SK-N-SH (cell line): ENCODE results near the gene LMAN2. TPM values are rescaled to one million over a fixed set of nuclear protein-coding genes. Genes with fewer than 3 reads are reported as not detected.

Source experiments
- CTCF ChIA-PET: fragments of 300-600, 350-600 bp; formaldehyde crosslinking; extraction: SDS; loops from one replicate; lab custom pipeline; 2021; lab: Yijun Ruan, JAX
- POLR2A ChIA-PET: fragments of 350-600 bp; sonication (Branson Sonifier 250); formaldehyde crosslinking; extraction: SDS; loops from one replicate; lab custom pipeline; 2020; ENCODE audit warnings: antibody characterized with exemption, inconsistent platforms; lab: Yijun Ruan, JAX
- DNase-seq: peaks from one replicate; pipeline ENCODE4 v3.0.0; 2012
- H2AFZ ChIP-seq: fragments of 200-600 bp; sonication (generic); 2 replicates; pipeline ENCODE4 v1.8.1; 2016; ENCODE audit warnings: antibody characterized with exemption, mild to moderate bottlenecking, low read depth
- H3F3A ChIP-seq: fragments of 200-600 bp; sonication (generic); replicated peaks from 2 replicates; pipeline ENCODE3; 2016; ENCODE audit warnings: antibody characterized with exemption, mild to moderate bottlenecking; ENCODE audit not compliant: insufficient read depth
- H3K27ac ChIP-seq, 2 experiments: fragments of 200-500 bp in 1 of 2; fragments of 200-600 bp in 1 of 2; sonication (Bioruptor generic) in 1 of 2; sonication (generic), shearing (Covaris generic) in 1 of 2; 2 replicates each; pipeline versions ENCODE4 v1.5.1 to v1.6.1; 2014 to 2016; ENCODE audit warnings: low read depth in 2 of 2, inconsistent platforms in 1 of 2, low read length in 1 of 2, mild to moderate bottlenecking in 1 of 2, mixed read lengths in 1 of 2
- H3K27me3 ChIP-seq: fragments of 200-600 bp; sonication (generic), shearing (Covaris generic); 2 replicates; pipeline ENCODE4 v1.6.1; 2016; ENCODE audit warnings: mixed run types; ENCODE audit not compliant: insufficient read depth
- H3K36me3 ChIP-seq, 2 experiments: fragments of 200-500 bp in 1 of 2; fragments of 200-600 bp in 1 of 2; sonication (Bioruptor generic) in 1 of 2; sonication (generic) in 1 of 2; replicated peaks in 1 of 2; 2 replicates each; pipeline versions ENCODE3 to v1.5.1; 2014 to 2016; ENCODE audit warnings: low read length in 1 of 2, mild to moderate bottlenecking in 1 of 2; ENCODE audit not compliant: insufficient read depth in 2 of 2, control insufficient read depth in 1 of 2
- H3K4me1 ChIP-seq, 2 experiments: fragments of 200-500 bp in 1 of 2; fragments of 200-600 bp in 1 of 2; sonication (Bioruptor generic) in 1 of 2; sonication (generic), shearing (Covaris generic) in 1 of 2; 2 replicates each; pipeline versions ENCODE4 v1.5.1 to v1.6.1; 2014 to 2016; ENCODE audit warnings: low read depth in 1 of 2, low read length in 1 of 2, mixed run types in 1 of 2; ENCODE audit not compliant: insufficient read depth in 2 of 2, control insufficient read depth in 1 of 2
- H3K4me2 ChIP-seq: fragments of 200-600 bp; sonication (generic), shearing (Covaris generic); 2 replicates; pipeline ENCODE4 v1.6.1; 2017; ENCODE audit warnings: mixed run types
- H3K4me3 ChIP-seq, 2 experiments: fragments of 200-500 bp in 1 of 2; fragments of 200-600 bp in 1 of 2; sonication (Bioruptor generic) in 1 of 2; sonication (generic), shearing (Covaris generic) in 1 of 2; 2 replicates each; pipeline versions ENCODE4 v1.5.1 to v1.8.1; 2014 to 2016; ENCODE audit warnings: low read depth in 2 of 2, inconsistent platforms in 1 of 2, low read length in 1 of 2, mild to moderate bottlenecking in 1 of 2, mixed read lengths in 1 of 2, moderate library complexity in 1 of 2
- H3K79me2 ChIP-seq: fragments of 200-600 bp; sonication (generic); 2 replicates; pipeline ENCODE4 v1.8.1; 2017; ENCODE audit warnings: mild to moderate bottlenecking; ENCODE audit not compliant: insufficient read depth
- H3K9ac ChIP-seq: fragments of 200-600 bp; sonication (generic); 2 replicates; pipeline ENCODE4 v1.6.1; 2017; ENCODE audit warnings: mixed run types
- H3K9me2 ChIP-seq: fragments of 200-600 bp; sonication (generic); 2 replicates; pipeline ENCODE4 v1.6.1; 2017; ENCODE audit warnings: mixed run types
- H3K9me3 ChIP-seq: fragments of 200-600 bp; sonication (generic); 2 replicates; pipeline ENCODE4 v1.6.1; 2017; ENCODE audit warnings: mixed run types, mild to moderate bottlenecking, moderate library complexity
- H4K20me1 ChIP-seq: fragments of 200-600 bp; sonication (generic); 2 replicates; pipeline ENCODE4 v1.6.1; 2017; ENCODE audit warnings: mild to moderate bottlenecking, mixed run types; ENCODE audit not compliant: insufficient read depth
- CHD2 ChIP-seq: fragments of 150-350 bp; IDR thresholded peaks from 2 replicates; pipeline ENCODE4 v1.6.1; 2018; ENCODE audit warnings: low read length; ENCODE audit not compliant: partially characterized antibody
- ELF1 ChIP-seq: IDR thresholded peaks from 2 replicates; pipeline ENCODE4 v1.4.0; 2012
- EP300 ChIP-seq, 2 experiments: IDR thresholded peaks; 2 replicates each; pipeline versions ENCODE4 v1.4.0 to v1.6.1; 2012; ENCODE audit warnings: borderline replicate concordance in 1 of 2, low read depth in 1 of 2, low read length in 1 of 2
- FOXJ3 ChIP-seq: sonication (generic); formaldehyde crosslinking; IDR thresholded peaks from 2 replicates; pipeline ENCODE4 v1.5.1; 2020; ENCODE audit warnings: mild to moderate bottlenecking, missing genetic modification reagents
- FOXM1 ChIP-seq: IDR thresholded peaks from 2 replicates; pipeline ENCODE4 v1.4.0; 2012; ENCODE audit warnings: low read depth, mild to moderate bottlenecking
- GABPA ChIP-seq: IDR thresholded peaks from 2 replicates; pipeline ENCODE4 v1.4.0; 2012; ENCODE audit warnings: low read depth, mild to moderate bottlenecking
- GATA2 ChIP-seq: sonication (generic); formaldehyde crosslinking; IDR thresholded peaks from 2 replicates; pipeline ENCODE4 v1.5.0; 2020; ENCODE audit warnings: mild to moderate bottlenecking, missing genetic modification reagents
- IRF3 ChIP-seq: fragments of 150-350 bp; IDR thresholded peaks from 2 replicates; pipeline ENCODE4 v1.6.1; 2016; ENCODE audit warnings: mild to moderate bottlenecking, low read depth, low read length
- JUND ChIP-seq: IDR thresholded peaks from 2 replicates; pipeline ENCODE4 v1.4.0; 2012
- MAX ChIP-seq: IDR thresholded peaks from 2 replicates; pipeline ENCODE4 v1.4.0; 2012; ENCODE audit warnings: low read depth
- MXI1 ChIP-seq: IDR thresholded peaks from 2 replicates; pipeline ENCODE4 v1.6.1; 2012; ENCODE audit warnings: mild to moderate bottlenecking, low read depth, low read length, improper control_type of control experiment
- NFIC ChIP-seq: IDR thresholded peaks from 2 replicates; pipeline ENCODE4 v1.4.0; 2012; ENCODE audit warnings: borderline replicate concordance
- NRF1 ChIP-seq: IDR thresholded peaks from 2 replicates; pipeline ENCODE4 v1.6.1; 2012; ENCODE audit warnings: low read depth, mild to moderate bottlenecking, low read length
- PBX3 ChIP-seq: IDR thresholded peaks from 2 replicates; pipeline ENCODE4; 2012
- RFX5 ChIP-seq: IDR thresholded peaks from 2 replicates; pipeline ENCODE4 v1.6.1; 2012; ENCODE audit warnings: mild to moderate bottlenecking, improper control_type of control experiment, low read length
- RXRA ChIP-seq: IDR thresholded peaks from 2 replicates; pipeline ENCODE4 v1.4.0; 2012; ENCODE audit warnings: low read depth, mild to moderate bottlenecking, borderline replicate concordance
- USF1 ChIP-seq: IDR thresholded peaks from 2 replicates; pipeline ENCODE4 v1.4.0; 2012; ENCODE audit warnings: low read depth, borderline replicate concordance
- USF2 ChIP-seq: fragments of 150-350 bp; IDR thresholded peaks from 2 replicates; pipeline ENCODE4 v1.6.1; 2017; ENCODE audit warnings: antibody characterized with exemption, low read length, low read depth, borderline replicate concordance
- YY1 ChIP-seq: IDR thresholded peaks from 2 replicates; pipeline ENCODE4 v1.4.0; 2012; ENCODE audit warnings: low read depth, mild to moderate bottlenecking
- ZBTB33 ChIP-seq: IDR thresholded peaks from 2 replicates; pipeline ENCODE4 v1.4.0; 2012; ENCODE audit warnings: low read depth, borderline replicate concordance
- WGBS: methylation state at CpG from one replicate; pipeline ENCODE4 v1.1.6; 2017; ENCODE audit warnings: low lambda C conversion rate; 5-methylcytosine and 5-hydroxymethylcytosine counted together
- polyA plus RNA-seq, 3 experiments: library from polyadenylated mRNA; depleted of rRNA; stranded (reverse); fragments of >200 nt; gene quantifications; 2 replicates each; pipeline ENCODE4 v1.2.3, GENCODE V29; 2012

The LMAN2 gene
- polyA plus RNA-seq, 1 of the 3 experiments (the other 2 are of a cell fraction) = 500 TPM

GRCh38 chr5:177354256-177354655 is 2.8 kb upstream of the LMAN2 start:
- POLR2A ChIA-PET = no interaction called here
- Histone ChIP-seq H3K9me2 (no peaks in the 10 kb centered on the region), H3K9me3 (no peaks in the 10 kb centered on the region), H3K36me3 (peaks cover 0 to 5% of the 10 kb centered on the region in 2 experiments), H3K9ac (no peak overlapping the region), H3F3A (no peaks in the 10 kb centered on the region), H4K20me1 (no peaks in the 10 kb centered on the region), H3K27ac (no peak overlapping the region), H3K27me3 (no peaks in the 10 kb centered on the region), H3K4me1 (peaks cover 0 to 26% of the 10 kb centered on the region in 2 experiments; a peak in 2 of 4 replicates), H2AFZ (no peak overlapping the region), H3K79me2 (peaks cover 22% of the 10 kb centered on the region), H3K4me3 (no peak overlapping the region), H3K4me2 (no peak overlapping the region)
- no peak for TF ChIP-seq GABPA
- TF ChIP-seq RFX5 = no peak
- no peak for TF ChIP-seq IRF3
- TF ChIP-seq ZBTB33 = no peak
- TF ChIP-seq FOXM1 = no peak
- no peak for TF ChIP-seq CHD2
- no peak for TF ChIP-seq JUND
- TF ChIP-seq FOXJ3 (CRISPR knock-in tag) = no peak
- TF ChIP-seq EP300 (IDR thresholded peaks at IDR 0.05; ENCODE audit: borderline replicate concordance in 1 of 2, low read depth in 1 of 2, low read length in 1 of 2) = no peak
- TF ChIP-seq YY1 = no peak
- 73% methylated on average over 3 of the region's 3 CpGs for WGBS
- CTCF ChIA-PET = interaction anchor here (1.1 to 3.3 kb wide), 2 partner anchors 16 to 36 kb away, joined by 3 to 14 read pairs; no protein-coding TSS in a partner anchor
- no peak for DNase-seq

- Histone ChIP-seq H3K27ac (no peak overlapping the region), H3K9me2 (no peaks in the 10 kb centered on the region), H3K9ac (no peak overlapping the region), H4K20me1 (no peaks in the 10 kb centered on the region), H3K79me2 (peaks cover 34% of the 10 kb centered on the region), H3K4me1 (peaks cover 5 to 27% of the 10 kb centered on the region in 2 experiments; a peak in 3 of 4 replicates), H3K27me3 (no peaks in the 10 kb centered on the region), H2AFZ (no peak overlapping the region), H3K9me3 (no peaks in the 10 kb centered on the region), H3K4me3 (no peak overlapping the region), H3K4me2 (no peak overlapping the region), H3F3A (no peaks in the 10 kb centered on the region), H3K36me3 (peaks cover 4 to 8% of the 10 kb centered on the region in 2 experiments)
- WGBS = 76% methylated on average over 5 of the region's 5 CpGs
- CTCF ChIA-PET = interaction anchor here (1.5 to 1.6 kb wide), 2 partner anchors 9 to 11 kb away, joined by 4 to 6 read pairs; no protein-coding TSS in a partner anchor
- POLR2A ChIA-PET = interaction anchor here (1.8 kb wide), 1 partner anchor 8 kb away, joined by 8 read pairs; no protein-coding TSS in a partner anchor
- DNase-seq = no peak
- TF ChIP-seq RFX5 = no peak
- TF ChIP-seq GATA2 (CRISPR knock-in tag) = no peak
- no peak for TF ChIP-seq NFIC
- no peak for TF ChIP-seq ELF1
- no peak for TF ChIP-seq PBX3
- TF ChIP-seq USF1 = no peak
- TF ChIP-seq GABPA = no peak
- TF ChIP-seq MAX = no peak
- no peak for TF ChIP-seq RXRA
- no peak for TF ChIP-seq ZBTB33
- TF ChIP-seq CHD2 = no peak
- no peak for TF ChIP-seq USF2
- no peak for TF ChIP-seq FOXJ3 (CRISPR knock-in tag)
- TF ChIP-seq MXI1 = no peak
- no peak for TF ChIP-seq NRF1
Observed at GRCh38 chr5:177353093-177353492, 1.6 kb upstream of the LMAN2 start.
